ENCODE results near the gene GLRA1. TPM values are rescaled to one million over a fixed set of nuclear protein-coding genes. Genes with fewer than 3 reads are reported as not detected.

GLRA1 gene
- total RNA-seq, 1 donor from 2014 or later: not detected

GRCh38 chr5:151779531-151780125 is 145.0 kb downstream of the GLRA1 start:
- peaks cover 4% of the 10 kb centered on the region for H3K36me3 ChIP-seq (ENCODE audit: control insufficient read depth, insufficient read depth, low read length)
- TF ChIP-seq CTCF (IDR thresholded peaks at IDR 0.05; ENCODE audit: insufficient read depth, low read length, severe bottlenecking): no peak
- no peak for FAIRE-seq
- no peaks in the 10 kb centered on the region for H3K27me3 ChIP-seq (ENCODE audit: control insufficient read depth, insufficient read depth, low read length)
- no peak for DNase-seq (ENCODE audit: low read depth)
- H3K4me3 ChIP-seq (ENCODE audit: low read depth, low read length): no peak overlapping the region

DNA sequence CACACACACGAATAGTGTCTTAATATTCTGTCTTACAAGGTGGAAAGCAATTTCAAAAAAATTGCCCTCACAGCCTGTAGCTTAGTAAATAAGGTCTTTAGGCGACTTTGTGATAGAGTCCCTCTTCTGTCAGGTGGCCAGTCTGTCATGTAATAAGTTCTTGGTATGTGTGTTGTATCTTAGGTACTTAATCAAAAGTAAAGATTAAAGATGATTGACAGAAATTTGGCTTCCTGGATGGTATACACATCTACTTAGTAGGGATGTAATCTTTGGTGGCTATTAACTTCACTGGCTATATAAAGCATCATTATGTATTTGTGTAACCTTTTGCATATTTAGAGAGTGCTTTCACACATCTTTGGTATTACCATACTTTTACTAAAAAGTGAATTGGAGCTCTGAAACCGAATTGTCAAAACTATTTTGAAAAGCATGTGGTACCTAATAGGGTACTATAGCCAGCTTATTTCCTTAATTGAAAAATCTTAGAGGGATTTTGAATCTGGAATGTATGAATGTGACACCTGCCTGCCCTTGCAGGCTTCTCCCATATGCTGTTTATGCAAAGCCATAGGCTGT is 149.5 kb downstream of the GLRA1 start:
- no peak for FAIRE-seq
- H3K27me3 ChIP-seq (ENCODE audit: control insufficient read depth, insufficient read depth, low read length): no peaks in the 10 kb centered on the region
- no peak for DNase-seq (ENCODE audit: low read depth)
- H3K36me3 ChIP-seq (ENCODE audit: control insufficient read depth, insufficient read depth, low read length): peaks cover 4% of the 10 kb centered on the region
- no peak for TF ChIP-seq CTCF (IDR thresholded peaks at IDR 0.05; ENCODE audit: insufficient read depth, low read length, severe bottlenecking)
- no peak overlapping the region for H3K4me3 ChIP-seq (ENCODE audit: low read depth, low read length)

DNA sequence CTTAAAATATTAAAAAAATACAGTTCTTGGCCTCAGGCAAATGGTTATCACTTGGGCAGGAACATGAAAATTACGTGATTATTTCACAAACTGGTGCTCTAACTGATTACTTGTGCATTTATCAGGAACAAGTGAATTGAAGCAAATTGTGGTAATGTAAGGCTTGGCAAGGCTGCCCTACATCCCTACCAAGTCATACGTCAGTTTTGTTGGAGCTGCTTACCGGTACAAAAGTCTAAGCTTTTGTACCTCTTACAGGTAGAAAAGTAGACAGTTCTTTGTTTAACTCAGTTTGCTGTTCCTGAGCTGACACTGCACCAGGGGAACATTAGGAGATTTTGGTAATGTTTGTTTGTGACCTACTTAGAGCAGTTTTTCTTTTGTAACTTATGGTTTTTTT is 150.7 kb downstream of the GLRA1 start:
- FAIRE-seq: no peak

DNA sequence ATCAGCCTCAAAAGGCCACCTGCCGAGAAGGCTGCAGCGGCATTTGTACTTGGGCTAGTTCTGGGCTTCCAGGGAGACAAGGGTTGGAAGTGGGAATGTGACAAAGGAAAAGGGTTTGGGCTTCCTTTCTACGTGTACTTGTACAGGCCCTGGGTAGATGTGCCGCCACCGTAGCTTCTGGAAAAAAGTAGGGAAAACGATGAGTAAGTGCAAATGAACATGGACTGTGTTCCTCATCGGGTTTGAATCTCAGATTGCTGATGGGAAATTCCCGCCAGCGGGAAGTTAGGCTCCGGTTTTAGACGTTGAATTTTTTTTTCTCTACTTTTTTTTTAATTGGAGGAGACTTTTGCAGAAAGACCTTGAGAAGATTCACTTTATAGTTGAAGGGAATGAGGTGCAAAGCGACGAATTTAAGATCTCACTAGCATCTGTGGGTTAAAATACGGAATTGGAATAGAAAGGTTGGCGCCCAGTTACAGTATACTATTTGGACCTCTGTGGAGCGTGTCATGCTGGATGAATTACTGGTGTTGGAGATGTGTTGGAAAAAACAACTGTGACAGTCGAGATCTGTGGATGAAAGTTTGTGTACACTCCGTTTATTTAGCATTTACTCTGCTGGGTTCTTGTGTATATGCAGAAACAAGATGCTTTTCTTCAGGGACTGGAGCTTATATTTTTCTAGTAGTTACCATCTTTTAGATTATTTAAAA is 151.6 kb downstream of the GLRA1 start:
- Histone ChIP-seq H3K27me3 (ENCODE audit: control insufficient read depth, insufficient read depth, low read length) (no peaks in the 10 kb centered on the region), H3K36me3 (ENCODE audit: control insufficient read depth, insufficient read depth, low read length) (peaks cover 4% of the 10 kb centered on the region), H3K4me3 (ENCODE audit: low read depth, low read length) (peak overlapping the region; percentile 92)
- no peak for TF ChIP-seq CTCF (IDR thresholded peaks at IDR 0.05; ENCODE audit: insufficient read depth, low read length, severe bottlenecking)
- FAIRE-seq (no peak), DNase-seq (ENCODE audit: low read depth) (peak; percentile 66)

More for the DNA sequence above, 150.7 kb downstream of the GLRA1 start:
- peak overlapping the region; percentile 92 for H3K4me3 ChIP-seq (ENCODE audit: low read depth, low read length)
- H3K27me3 ChIP-seq (ENCODE audit: control insufficient read depth, insufficient read depth, low read length): no peaks in the 10 kb centered on the region
- peak; percentile 16 for DNase-seq (ENCODE audit: low read depth)
- no peak for TF ChIP-seq CTCF (IDR thresholded peaks at IDR 0.05; ENCODE audit: insufficient read depth, low read length, severe bottlenecking)
- peaks cover 4% of the 10 kb centered on the region for H3K36me3 ChIP-seq (ENCODE audit: control insufficient read depth, insufficient read depth, low read length)

Other genes with a start within 250 kb of the GLRA1 start
- 10.5 and 22.6 TPM in 2 replicates for gene SPARC, start 237.9 kb downstream of the GLRA1 start, total RNA-seq
- 26.9 and 61.4 TPM in 2 replicates for gene ATOX1, start 166.2 kb downstream of the GLRA1 start, total RNA-seq
- gene G3BP1, start 152.9 kb downstream of the GLRA1 start, total RNA-seq: 178 and 242 TPM in 2 replicates